NCI-H510A (cell line): ENCODE results near the gene MYO19.
"Not testable (repeated sequence)": the region's sequence is repeated elsewhere in the genome, so short reads cannot be mapped to it uniquely, and the experiment has no call there.

ENCODE experiments used
- DNase-seq: peaks from one replicate; lab custom pipeline; 2025; lab: John Stamatoyannopoulos, UW

MYO19 gene

GRCh38 chr17:36463916-36464764 is 70.5 kb downstream of the MYO19 start:
- no peak for DNase-seq

- no peak for DNase-seq
These were observed 73.1 kb downstream of the MYO19 start for GRCh38 chr17:36461330-36462110.

GRCh38 chr17:36460265-36460937 is 74.3 kb downstream of the MYO19 start:
- no peak for DNase-seq

DNA sequence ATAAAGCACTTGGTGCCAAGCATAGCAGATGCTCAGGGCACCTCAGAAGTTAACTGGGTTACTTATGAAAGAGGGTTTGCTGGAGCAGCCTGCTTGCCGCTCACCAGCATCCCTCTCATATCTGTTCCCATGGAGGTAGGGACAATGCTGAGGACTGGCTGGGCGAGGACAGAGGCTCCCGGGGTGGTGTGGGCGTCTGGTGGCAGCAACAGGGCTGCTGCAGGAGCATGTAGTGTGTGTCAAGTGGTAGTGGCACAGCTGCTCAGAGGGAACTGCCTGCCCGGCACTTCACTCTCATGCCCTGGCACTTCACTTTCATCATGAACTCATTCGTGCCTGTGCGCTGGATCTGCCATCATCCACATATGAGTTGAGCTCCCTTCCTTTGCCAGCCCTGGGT is 75.1 kb downstream of the MYO19 start:
- DNase-seq: no peak

DNA sequence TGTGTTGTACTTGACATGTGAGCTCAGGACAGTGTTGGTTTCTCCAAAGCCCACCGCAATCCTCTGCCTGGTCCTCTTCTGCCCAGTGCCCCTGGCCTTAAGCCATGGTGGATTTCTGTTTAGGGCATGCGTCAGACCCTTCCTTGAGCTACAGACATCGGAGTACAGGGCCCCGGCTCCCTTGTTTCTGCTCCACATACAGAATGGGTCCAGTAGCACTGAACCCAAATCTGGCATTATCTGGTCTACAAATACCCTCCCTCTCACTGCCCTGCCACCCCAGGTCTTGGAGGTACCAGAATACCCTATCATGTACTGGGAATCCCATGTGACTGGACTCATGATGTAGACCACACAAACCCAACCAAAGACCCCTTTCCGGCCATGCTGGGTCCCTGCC is 75.6 kb downstream of the MYO19 start:
- no peak for DNase-seq

GRCh38 chr17:36457701-36458100 is 77.0 kb downstream of the MYO19 start:
- not testable (repeated sequence) for DNase-seq

DNA sequence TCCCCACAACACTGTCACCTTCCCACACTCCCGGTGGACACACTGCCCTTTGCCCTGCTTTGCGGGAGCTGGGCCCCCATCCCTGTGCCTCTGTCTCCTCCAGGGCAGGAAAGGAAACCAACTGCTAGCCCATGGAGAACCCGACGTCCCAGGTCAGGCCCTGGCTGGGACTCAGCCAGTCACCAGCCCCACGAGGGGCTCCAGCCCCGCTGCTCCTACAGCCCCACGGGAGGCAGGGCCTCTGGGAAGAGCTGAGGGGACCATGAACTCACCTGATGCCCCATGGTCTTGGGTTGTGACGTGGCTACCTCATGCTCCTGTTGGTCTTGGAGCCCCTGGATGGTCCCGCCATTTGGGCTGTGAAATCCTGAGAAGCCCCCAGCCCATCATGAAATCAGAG is 81.8 kb downstream of the MYO19 start:
- DNase-seq: not testable (repeated sequence)

DNA sequence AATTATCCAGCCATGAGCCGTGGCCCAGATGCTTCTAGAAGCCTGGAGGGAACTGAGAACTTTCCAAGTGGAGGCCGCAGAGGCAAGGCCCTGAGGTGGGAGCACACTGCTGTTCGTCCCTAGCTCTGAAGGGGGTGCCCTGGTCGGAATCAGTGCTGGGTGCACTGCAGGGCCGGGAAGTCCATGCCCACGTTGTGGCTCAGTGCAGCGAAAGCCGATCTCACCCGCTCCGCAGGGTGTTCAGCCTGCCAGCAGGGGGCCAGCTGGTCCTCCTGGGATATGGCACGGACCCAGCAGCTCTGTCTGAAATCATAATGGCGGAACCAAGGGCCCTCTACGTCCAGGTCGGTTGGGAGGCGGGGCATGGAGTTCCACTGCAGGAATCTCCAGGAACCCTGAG is 84.7 kb downstream of the MYO19 start:
- not testable (repeated sequence) for DNase-seq
